Astrocyte of the hippocampus (primary cell): ENCODE data around the gene WNT10A.

ENCODE experiments used
- DNase-seq: peaks from one replicate; pipeline ENCODE4 v3.0.0; 2011; ENCODE audit warnings: low read depth, low spot score

WNT10A gene

GRCh38 chr2:218857371-218858137 lies 23.1 kb upstream of the WNT10A start:
- DNase-seq, result no peak

DNA sequence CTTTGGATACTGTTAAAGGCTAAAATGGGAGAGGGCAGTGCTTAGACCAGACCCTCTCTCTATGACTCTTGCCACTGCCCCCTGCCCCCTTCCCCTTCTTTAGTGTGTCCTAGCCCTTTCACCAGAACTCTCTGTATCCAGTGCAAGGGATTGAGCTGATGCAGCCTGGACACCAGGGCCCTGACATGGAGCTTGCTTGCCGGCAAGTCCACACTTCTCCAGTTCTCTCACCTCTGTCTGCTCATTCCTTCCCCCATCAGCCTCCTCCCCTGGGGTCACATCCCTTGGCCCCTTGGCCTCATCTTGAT lies 22.6 kb upstream of the WNT10A start:
- no peak for DNase-seq

DNA sequence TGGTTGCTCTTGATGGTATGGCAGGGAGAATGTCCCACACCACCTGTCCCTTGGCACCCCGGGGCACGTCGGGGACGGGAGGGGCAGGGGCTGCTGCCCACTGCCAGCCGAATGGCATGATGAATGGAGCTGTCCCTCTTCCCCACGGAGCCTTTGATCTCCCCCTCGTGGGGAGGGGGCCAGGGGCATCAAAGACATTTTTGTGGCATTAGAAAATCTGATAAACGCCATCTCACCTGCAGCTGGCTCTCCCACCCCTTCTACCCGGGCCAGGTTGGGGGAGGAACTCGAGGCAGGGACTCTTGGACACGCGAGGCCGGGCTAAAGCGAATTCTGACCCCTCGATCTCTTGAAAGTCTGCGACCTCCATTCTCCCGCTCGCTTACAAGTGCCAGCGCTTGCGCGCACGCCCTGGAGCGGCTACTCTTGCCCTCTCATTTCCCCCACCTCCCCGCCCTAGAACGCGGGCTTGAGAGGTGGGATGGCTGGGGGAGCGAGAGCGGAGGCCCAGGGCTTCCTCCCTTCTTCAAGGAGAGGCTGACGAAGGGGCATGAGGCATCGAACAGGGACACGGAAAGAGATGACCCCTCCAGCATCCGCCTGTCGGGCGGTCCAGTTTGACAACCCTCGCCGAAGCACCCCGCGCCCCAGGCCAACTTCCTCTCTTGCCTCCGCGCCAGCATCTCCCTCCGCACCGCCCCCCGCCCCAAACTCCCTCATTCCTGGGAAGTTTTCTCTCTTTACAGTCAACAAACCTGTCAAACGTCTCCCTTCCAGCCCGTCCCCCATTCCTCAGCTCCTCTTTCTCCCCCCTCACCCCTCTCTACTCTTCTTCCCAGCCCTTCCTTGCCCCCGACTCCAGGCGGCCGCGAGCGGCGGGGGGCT lies 21.7 kb upstream of the WNT10A start:
- DNase-seq, result no peak

DNA sequence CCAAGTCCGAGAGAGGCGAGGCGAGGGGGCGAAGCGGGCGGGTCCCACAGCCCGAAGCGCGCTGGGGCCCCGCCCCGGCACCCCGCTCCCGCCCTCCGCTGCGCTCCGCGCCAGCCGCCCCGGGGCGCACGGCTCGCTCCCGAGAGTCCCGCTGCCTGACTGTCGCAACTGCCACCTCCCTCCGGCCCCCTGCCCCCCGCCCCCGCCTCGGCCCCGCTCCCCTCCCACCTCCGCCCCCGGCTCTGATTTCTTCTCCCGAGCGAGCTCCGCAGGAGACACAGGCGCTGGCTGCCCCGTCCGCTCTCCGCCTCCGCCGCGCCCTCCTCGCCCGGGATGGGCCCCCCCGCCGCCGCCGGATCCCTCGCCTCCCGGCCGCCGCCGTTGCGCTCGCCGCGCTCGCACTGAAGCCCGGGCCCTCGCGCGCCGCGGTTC lies 21.1 kb upstream of the WNT10A start, which contains the start of gene WNT6:
WNT6 (plus strand) TSS at position 250 of the 432 bp plus-strand sequence. CDS start 233 bp downstream, outside the sequence.
- no peak for DNase-seq

GRCh38 chr2:218859988-218860831 lies 20.4 kb upstream of the WNT10A start:
- no peak for DNase-seq

DNA sequence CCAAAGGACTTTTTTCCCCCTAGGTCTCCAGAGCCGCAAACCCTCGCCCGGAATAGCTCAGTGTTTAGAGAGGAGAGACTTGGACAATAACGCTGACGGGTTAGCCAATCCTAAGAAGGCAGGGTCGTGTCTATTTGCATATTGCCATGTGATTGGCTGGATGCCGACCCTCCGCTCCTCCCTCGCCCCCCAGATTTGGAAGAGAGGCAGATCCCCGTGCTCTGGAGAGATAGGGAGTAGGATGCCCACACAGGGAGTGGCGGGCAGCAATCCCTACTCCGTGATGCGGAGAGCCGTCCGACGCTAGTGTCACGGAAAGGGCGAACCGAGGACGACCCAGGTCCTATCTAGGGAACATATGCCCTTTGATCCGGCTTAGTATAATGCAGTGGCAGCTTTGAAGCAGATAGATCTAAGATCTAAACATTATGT lies 19.7 kb upstream of the WNT10A start:
- DNase-seq, result peak; percentile 54

DNA sequence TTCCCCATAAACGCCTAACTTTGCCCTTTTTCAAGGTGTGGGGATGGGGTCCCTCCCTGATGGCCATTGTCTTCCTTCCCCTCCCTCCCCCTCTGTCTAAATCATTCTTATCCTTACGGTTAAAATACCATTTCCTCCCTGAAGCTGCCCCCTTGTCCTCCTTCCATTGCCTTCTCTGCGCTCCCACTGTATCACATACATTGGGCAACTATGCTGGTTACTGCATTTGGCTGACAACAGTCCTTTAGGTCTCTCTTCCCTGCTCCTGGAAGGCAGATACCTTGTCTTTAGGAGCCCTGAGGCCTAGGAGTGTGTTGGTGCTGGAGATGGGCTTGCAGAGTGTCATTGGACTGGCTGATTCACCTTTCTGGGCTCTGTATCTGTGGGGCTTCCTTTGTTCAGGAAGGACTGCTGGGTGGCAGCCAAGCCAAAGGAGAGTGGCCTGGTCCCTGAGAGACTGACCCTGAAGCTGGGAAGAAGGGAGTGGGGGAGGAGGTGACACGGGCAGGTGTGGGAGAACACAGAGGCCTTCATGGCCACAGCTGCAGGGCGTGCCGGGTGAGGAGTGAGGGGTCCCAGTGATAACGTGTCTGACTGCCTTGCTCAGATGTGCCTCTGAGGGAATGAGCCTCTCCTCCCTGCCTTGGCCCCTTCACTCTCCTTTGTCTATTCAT lies 18.9 kb upstream of the WNT10A start:
- DNase-seq, result no peak

DNA sequence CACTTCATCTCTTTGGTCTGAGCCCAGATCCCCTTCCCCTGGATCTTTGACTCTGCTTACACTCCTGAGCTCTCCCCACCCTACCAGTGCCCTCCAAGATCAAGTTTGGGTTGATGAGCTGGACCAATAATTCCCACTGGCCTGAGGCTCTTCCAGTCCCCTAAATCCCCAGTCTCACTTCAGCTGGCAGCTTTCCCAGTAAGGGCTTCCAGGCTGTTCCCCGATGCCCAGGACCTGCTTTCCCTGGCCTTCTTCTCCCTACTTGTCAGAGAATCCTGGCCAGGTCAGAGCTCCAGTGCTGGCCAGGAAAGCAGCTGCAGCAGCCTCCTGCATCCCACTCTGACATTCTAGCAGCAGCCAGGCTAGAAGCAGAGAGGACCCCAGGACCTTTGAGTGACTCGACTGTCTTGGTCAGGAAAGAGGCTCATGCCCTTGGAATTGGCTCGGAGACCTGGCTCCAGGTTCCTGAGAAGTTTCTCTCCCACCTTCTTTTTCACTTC lies 17.6 kb upstream of the WNT10A start:
- no peak for DNase-seq

DNA sequence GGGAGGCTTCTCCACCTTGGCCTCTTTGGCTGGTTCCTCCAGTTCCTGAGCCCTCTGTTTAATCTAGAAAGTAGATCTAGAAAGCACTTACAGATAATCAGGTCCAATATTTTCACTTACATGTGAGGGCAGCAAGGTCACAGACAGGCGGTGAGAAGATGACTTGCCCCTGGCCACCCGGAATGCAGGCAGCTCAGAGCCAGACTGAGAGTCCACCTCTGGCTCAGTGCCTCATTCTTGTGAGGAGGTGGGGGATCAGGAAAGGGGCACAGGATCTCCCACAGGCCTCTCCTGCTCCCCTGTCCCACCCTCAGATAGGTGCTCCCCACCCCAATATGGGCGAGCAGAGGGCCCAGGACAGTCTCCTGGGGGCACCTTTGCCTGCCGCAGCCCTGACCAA lies 15.3 kb upstream of the WNT10A start:
- DNase-seq, result no peak

DNA sequence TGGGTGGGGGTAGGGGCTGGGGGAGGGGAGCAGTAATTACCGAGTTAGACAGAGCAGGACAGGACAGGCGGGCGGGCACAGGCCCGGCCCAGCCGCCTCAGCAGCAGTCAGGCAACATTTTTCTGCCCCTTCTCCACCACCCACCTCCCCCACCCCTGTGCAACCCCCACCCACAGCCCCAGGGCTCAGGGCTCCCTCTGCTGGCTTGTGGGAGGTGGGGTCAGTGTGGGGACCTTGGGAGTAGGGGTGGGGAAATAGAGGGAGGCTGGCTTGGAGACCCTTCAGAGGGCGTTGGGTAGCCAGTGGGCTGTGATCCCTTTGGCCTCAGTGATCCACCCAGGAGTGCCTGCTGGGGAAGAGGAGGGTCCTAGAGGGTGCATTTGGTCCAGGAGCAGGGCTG lies 14.7 kb upstream of the WNT10A start:
- no peak for DNase-seq

DNA sequence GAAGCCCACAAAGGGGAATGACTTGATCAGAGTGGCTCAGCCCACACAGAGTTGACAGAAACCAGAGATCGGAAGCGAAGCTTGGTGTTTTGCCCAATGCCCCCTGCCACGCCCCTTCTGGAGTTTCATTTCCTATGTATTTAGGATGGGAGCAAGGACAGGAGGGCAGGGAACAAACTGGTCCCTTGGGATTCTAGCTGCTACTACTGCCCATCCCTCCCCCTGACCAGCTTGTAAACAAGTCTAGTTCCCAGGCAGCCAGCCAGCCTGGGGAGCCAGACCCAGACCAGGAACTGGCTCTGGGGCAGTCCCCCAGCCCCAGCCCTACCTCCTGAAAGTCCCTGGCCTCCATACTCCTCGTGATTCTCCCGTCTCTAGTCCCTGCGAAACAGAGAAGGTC lies 12.8 kb upstream of the WNT10A start:
- no peak for DNase-seq

- DNase-seq, result no peak
Measured at GRCh38 chr2:218869064-218869463, 11.6 kb upstream of the WNT10A start.

DNA sequence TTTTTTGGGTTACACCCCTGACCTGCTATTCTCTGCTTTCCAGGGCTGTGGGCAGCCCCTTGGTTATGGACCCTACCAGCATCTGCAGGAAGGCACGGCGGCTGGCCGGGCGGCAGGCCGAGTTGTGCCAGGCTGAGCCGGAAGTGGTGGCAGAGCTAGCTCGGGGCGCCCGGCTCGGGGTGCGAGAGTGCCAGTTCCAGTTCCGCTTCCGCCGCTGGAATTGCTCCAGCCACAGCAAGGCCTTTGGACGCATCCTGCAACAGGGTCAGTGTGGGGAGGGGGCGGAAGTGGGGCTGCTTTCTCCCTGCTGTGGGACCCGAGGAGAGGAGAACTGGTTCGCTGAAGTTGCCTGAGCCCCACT lies 9.7 kb upstream of the WNT10A start:
- DNase-seq, result no peak

GRCh38 chr2:218871345-218872302 lies 9.0 kb upstream of the WNT10A start:
- DNase-seq, result no peak

DNA sequence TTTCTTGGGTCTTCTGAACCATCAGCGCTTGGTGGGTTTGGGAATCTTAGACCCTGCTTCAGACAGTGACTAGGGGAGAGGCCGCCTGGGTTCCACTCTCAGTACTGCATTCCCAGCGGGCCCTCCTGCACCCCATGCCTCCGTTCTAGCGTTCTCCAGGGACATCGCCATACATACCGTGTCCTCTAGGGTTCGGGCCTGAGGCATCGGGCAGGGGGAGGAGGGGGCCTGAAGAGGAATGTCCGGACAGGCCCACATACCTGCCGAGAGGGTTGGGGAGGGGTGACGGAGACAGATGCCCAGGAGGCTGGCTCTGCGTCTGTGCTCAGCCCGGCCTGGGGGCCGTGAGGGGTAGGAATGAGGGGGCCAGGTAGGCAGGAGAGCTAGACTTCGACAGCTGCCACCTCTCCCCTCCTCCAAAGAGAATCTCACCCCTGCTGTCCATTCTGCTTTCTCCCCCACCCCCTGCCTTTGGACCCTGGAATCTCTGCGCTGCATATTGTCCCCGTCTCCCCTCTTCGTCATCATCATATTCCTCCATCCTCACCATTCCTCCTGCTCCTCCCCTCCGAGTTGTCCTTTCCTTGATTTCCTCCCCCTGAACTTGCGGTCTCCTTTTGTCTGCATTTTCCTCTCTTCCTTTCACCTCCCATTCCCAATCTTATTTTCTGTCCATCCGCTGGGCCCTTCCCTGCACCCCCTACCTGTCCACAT lies 7.8 kb upstream of the WNT10A start:
- no peak for DNase-seq

DNA sequence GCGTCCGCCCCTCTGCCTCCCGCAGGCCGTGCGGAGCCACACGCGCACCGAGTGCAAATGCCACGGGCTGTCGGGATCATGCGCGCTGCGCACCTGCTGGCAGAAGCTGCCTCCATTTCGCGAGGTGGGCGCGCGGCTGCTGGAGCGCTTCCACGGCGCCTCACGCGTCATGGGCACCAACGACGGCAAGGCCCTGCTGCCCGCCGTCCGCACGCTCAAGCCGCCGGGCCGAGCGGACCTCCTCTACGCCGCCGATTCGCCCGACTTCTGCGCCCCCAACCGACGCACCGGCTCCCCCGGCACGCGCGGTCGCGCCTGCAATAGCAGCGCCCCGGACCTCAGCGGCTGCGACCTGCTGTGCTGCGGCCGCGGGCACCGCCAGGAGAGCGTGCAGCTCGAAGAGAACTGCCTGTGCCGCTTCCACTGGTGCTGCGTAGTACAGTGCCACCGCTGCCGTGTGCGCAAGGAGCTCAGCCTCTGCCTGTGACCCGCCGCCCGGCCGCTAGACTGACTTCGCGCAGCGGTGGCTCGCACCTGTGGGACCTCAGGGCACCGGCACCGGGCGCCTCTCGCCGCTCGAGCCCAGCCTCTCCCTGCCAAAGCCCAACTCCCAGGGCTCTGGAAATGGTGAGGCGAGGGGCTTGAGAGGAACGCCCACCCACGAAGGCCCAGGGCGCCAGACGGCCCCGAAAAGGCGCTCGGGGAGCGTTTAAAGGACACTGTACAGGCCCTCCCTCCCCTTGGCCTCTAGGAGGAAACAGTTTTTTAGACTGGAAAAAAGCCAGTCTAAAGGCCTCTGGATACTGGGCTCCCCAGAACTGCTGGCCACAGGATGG lies 7.1 kb upstream of the WNT10A start:
- no peak for DNase-seq

DNA sequence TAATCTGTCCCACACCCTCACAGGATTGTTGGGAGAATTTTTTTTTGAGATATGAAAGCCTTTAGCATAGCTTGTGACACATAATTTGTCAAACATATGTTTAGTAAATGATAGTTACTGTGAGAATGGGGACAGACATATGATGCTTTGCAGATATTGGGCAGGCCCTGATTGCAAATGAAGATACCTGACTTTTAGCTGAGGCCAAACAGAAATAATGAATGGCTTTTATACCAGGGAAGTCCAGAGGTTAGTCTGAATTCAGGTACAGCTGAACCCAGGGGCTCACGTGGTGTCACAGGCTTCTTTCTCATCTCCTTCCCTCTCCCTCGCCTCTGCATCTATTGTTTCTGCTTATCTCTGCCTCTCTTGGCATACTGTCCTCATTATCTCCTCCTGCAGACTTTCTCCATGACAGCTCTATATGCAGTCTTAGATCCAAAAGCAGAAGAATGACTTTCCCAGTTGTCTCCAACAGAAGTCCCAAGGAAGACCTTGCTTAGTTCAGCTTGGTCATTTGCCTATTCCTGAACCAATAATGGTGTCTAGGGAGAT lies 4.9 kb upstream of the WNT10A start:
- DNase-seq, result no peak

- peak; percentile 80 for DNase-seq
Measured at GRCh38 chr2:218876562-218877219, 4.0 kb upstream of the WNT10A start.
